22Rv1 (cell line): ENCODE results near the gene SMDT1.

Source experiments
- CTCF ChIP-seq: fragments of 450-650 bp; IDR thresholded peaks from 2 replicates; pipeline ENCODE4 v1.5.1; 2017; ENCODE audit warnings: mild to moderate bottlenecking
- ZFX ChIP-seq: fragments of 450-650 bp; IDR thresholded peaks from 2 replicates; pipeline ENCODE4 v1.6.1; 2017; ENCODE audit warnings: antibody characterized with exemption, borderline replicate concordance

- TF ChIP-seq CTCF = peak; percentile 21
- TF ChIP-seq ZFX = no peak
These were observed 37.4 kb downstream of the SMDT1 start for GRCh38 chr22:42116848-42117424.
